ENCODE data around the gene SPINK7.

DNA sequence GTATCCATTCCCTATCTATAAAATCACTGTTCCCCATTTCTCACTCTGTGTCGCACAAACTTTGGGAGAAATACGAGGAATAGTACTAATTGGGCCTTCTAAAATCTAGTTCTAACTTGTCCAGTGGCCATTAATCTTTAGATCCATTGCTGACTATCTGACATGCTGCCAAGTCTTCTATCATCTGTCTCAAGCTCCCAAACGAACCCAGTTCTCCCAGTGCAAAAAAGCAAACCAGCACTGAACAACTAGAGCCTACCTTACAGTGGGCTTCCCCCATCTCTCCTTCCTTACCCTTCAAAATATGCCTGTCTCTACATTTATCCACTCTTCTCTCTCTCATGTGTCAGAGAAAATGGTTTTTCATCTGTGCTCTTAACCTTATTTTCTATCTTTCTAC lies 3.2 kb upstream of the SPINK7 start:
- TF ChIP-seq BACH2 (CRISPR knock-in tag; IDR thresholded peaks at IDR 0.05; ENCODE audit: borderline replicate concordance) (no peak), ARNTL (CRISPR knock-in tag; IDR thresholded peaks at IDR 0.05; ENCODE audit: borderline replicate concordance, low read depth) (no peak), ZC3H10 (CRISPR knock-in tag; IDR thresholded peaks at IDR 0.05) (no peak), ZFP30 (CRISPR knock-in tag; IDR thresholded peaks at IDR 0.05) (no peak), RARB (CRISPR knock-in tag; IDR thresholded peaks at IDR 0.05) (no peak), TCF4 (CRISPR knock-in tag; IDR thresholded peaks at IDR 0.05; ENCODE audit: borderline replicate concordance) (no peak), CSDC2 (CRISPR knock-in tag; IDR thresholded peaks at IDR 0.05) (no peak), PPARA (CRISPR knock-in tag; IDR thresholded peaks at IDR 0.05; ENCODE audit: borderline replicate concordance) (no peak)
- TF ChIP-seq, protein P1, sequence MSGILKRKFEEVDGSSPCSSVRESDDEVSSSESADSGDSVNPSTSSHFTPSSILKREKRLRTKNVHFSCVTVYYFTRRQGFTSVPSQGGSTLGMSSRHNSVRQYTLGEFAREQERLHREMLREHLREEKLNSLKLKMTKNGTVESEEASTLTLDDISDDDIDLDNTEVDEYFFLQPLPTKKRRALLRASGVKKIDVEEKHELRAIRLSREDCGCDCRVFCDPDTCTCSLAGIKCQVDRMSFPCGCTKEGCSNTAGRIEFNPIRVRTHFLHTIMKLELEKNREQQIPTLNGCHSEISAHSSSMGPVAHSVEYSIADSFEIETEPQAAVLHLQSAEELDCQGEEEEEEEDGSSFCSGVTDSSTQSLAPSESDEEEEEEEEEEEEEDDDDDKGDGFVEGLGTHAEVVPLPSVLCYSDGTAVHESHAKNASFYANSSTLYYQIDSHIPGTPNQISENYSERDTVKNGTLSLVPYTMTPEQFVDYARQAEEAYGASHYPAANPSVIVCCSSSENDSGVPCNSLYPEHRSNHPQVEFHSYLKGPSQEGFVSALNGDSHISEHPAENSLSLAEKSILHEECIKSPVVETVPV (CRISPR knock-in tag; IDR thresholded peaks at IDR 0.05), result no peak
- TF ChIP-seq, protein P2, sequence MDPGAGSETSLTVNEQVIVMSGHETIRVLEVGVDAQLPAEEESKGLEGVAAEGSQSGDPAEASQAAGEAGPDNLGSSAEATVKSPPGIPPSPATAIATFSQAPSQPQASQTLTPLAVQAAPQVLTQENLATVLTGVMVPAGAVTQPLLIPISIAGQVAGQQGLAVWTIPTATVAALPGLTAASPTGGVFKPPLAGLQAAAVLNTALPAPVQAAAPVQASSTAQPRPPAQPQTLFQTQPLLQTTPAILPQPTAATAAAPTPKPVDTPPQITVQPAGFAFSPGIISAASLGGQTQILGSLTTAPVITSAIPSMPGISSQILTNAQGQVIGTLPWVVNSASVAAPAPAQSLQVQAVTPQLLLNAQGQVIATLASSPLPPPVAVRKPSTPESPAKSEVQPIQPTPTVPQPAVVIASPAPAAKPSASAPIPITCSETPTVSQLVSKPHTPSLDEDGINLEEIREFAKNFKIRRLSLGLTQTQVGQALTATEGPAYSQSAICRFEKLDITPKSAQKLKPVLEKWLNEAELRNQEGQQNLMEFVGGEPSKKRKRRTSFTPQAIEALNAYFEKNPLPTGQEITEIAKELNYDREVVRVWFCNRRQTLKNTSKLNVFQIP (CRISPR knock-in tag; IDR thresholded peaks at IDR 0.05; ENCODE audit: borderline replicate concordance, low read depth), result no peak
- TF ChIP-seq, protein P3, sequence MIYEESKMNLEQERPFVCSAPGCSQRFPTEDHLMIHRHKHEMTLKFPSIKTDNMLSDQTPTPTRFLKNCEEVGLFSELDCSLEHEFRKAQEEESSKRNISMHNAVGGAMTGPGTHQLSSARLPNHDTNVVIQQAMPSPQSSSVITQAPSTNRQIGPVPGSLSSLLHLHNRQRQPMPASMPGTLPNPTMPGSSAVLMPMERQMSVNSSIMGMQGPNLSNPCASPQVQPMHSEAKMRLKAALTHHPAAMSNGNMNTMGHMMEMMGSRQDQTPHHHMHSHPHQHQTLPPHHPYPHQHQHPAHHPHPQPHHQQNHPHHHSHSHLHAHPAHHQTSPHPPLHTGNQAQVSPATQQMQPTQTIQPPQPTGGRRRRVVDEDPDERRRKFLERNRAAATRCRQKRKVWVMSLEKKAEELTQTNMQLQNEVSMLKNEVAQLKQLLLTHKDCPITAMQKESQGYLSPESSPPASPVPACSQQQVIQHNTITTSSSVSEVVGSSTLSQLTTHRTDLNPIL (CRISPR knock-in tag; IDR thresholded peaks at IDR 0.05; ENCODE audit: low read depth), result no peak

Measured in SK-N-SH treated with all-trans-retinoic acid at 6 μM for 48 hours (cell line).